ENCODE results near the gene SPEF2.

DNA sequence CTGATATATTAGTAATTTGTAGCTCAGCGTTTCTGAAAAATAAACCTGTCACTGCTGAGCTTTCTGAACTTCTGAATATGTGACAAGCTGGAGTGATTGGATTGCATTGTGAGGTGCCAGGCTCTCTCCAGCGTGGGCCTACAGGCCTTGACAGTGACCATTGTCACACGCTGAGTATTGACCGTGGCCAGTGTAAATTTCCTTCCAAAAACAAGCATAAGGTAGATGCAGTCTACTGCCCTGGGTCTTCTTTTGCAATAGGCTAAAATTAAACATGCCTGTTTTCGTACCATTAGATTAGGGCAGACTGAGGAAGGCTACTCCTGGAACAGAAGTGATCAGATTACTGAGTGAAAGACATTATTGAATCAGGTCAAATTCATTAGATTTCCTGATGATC, 60.2 kb downstream of the SPEF2 start:
- TF ChIP-seq, protein P1, sequence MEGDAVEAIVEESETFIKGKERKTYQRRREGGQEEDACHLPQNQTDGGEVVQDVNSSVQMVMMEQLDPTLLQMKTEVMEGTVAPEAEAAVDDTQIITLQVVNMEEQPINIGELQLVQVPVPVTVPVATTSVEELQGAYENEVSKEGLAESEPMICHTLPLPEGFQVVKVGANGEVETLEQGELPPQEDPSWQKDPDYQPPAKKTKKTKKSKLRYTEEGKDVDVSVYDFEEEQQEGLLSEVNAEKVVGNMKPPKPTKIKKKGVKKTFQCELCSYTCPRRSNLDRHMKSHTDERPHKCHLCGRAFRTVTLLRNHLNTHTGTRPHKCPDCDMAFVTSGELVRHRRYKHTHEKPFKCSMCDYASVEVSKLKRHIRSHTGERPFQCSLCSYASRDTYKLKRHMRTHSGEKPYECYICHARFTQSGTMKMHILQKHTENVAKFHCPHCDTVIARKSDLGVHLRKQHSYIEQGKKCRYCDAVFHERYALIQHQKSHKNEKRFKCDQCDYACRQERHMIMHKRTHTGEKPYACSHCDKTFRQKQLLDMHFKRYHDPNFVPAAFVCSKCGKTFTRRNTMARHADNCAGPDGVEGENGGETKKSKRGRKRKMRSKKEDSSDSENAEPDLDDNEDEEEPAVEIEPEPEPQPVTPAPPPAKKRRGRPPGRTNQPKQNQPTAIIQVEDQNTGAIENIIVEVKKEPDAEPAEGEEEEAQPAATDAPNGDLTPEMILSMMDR (IDR thresholded peaks at IDR 0.05), result no peak
- no peak for TF ChIP-seq POLR2AphosphoS5 (IDR thresholded peaks at IDR 0.05)
- TF ChIP-seq POLR2A (IDR thresholded peaks at IDR 0.05), result no peak
